Measurements from ENCODE around the gene RHBDL3.
"Not testable (repeated sequence)": the region's sequence is repeated elsewhere in the genome, so short reads cannot be mapped to it uniquely, and the experiment has no call there.

RHBDL3 gene, protein sequence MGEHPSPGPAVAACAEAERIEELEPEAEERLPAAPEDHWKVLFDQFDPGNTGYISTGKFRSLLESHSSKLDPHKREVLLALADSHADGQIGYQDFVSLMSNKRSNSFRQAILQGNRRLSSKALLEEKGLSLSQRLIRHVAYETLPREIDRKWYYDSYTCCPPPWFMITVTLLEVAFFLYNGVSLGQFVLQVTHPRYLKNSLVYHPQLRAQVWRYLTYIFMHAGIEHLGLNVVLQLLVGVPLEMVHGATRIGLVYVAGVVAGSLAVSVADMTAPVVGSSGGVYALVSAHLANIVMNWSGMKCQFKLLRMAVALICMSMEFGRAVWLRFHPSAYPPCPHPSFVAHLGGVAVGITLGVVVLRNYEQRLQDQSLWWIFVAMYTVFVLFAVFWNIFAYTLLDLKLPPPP

DNA sequence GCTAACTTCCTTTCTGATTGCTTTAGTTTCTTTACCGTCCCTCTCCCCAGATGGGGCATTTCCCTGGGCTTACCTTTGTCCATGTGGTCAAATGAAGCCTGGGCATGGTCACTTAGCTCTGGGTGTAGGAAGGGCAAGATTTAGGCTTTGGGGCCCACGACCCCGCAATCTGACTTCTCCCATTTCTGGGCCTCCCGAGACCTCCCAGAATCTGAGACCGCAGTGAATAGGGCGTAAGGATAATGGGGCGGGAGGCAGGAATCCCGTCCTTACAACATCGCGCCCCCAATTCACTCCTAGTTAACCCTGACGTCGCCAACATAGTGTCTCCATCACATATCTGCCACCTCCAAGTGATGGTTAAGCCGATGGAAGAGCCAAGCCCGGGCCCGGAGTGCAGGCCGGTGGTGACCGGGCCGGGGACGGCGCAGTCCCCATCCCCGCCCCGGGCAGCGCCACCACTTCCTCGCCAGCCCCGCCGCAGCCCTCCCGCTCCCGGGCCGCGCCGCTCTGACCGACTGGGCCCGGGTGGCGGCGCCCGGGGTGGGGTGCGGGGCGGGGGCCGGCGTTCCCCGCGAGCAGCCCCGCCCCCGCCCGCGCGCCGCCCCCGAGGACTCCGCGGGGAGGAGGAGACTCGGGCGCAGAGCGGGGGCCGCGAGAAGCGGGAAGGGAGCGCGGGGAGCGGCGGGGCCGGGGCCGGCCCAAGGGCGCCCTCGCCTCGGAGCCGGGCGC, at the start of gene RHBDL3:
Gene RHBDL3 (plus strand): TSS at position 641 of the 732 bp plus-strand sequence. CDS start 358 bp downstream, outside the sequence.
- no peak for DNase-seq (ENCODE audit: low read depth in 3 of 3, low spot score in 1 of 3)

DNA sequence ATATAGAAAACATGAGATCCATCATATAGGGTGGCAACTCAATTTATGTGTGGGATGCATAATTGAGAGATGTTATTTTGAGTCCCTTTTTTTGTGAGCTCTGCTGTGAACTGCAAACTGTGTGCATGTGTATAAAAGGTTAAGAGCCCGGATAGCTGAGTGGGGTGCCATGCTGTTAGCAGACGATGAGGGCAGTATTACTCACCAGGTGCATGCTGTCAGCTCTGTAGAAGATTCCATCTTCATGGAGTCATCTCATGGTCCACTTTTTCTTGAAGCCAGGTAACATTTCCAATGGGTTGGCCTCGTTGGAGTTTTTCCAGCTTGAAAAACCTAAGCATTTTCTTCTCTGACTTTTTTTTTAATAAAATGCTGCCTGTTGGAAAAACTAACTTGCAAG, 43.0 kb upstream of the RHBDL3 start:
- no peak for DNase-seq (ENCODE audit: low read depth in 3 of 3, low spot score in 1 of 3)

DNA sequence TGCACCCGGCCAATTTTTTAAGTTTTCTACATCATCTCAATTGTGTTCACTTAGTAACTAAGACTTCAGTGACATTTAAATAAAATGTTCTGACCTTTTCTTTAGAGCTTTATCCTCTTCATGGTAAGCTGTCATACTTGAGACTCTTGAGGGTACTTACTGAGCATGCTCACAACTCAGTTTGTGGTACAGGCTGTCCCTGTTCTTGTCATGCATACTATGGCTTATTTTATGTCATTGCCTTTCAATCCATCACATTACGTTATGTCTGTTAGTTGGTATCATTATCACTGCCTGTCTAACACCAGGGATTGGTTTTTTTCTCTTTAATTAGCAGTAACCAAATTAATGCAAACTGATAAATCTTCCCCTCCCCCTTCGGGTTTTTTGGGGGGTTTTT, 41.9 kb upstream of the RHBDL3 start:
- DNase-seq (ENCODE audit: low read depth in 3 of 3, low spot score in 1 of 3) = no peak

DNA sequence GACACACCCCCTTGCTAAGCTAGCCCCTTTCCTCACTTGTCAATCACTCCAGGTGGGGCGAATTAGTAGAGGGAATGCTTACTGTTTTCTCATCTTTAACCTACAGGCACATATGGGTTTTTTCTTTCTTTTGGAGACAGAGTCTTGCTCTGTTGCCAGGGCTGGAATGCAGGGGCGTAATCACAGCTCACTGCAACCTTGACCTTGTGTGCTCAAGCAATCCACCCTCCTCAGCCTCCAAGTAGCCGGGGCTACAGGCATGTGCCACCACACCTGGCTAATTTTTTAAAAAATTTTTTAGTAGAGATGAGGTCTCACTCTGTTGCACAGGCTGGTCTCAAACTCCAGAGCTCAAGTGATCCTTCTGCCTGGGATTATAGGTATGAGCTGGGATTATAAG, 38.7 kb upstream of the RHBDL3 start:
- no peak for DNase-seq (ENCODE audit: low read depth in 3 of 3, low spot score in 1 of 3)

DNA sequence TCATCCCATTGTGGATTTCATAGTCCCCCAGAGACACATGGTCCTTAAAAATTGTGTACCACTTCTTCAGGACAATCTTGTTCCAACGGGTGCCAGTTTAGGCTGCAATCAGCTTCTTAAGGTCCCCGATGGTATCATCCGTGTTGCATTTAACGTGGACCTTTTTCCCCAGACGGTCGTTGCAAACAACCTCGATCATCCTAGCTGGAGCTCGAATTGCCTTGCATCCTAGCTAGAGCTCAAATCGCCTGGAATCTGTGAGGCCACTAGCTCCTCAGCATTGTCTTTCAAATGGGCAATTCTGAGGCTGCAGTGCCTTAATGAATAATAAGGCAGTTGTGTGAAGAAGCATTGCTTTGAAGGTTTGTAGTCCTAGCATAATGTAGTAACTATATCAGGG, 37.7 kb upstream of the RHBDL3 start:
- no peak for DNase-seq (ENCODE audit: low read depth in 3 of 3, low spot score in 1 of 3)

DNA sequence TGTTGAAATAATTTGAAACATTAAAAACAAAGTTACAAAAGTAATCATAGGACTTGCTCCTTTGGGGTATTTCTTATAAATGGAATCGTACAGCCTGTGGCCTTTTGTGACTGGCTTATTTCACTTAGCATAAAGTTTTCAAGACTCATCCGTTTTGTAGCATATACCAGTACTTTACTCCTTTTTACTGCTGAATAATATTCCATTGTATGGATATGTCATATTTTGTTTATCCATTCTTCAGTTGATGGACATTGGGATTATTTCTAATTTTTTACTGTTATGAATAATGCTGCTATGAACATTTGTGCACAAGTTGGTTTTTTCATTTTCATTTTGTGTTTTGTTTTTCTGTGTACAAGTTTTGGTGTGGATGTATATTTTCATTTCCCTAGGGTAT, 30.0 kb upstream of the RHBDL3 start:
- no peak for DNase-seq (ENCODE audit: low read depth in 3 of 3, low spot score in 1 of 3)

DNA sequence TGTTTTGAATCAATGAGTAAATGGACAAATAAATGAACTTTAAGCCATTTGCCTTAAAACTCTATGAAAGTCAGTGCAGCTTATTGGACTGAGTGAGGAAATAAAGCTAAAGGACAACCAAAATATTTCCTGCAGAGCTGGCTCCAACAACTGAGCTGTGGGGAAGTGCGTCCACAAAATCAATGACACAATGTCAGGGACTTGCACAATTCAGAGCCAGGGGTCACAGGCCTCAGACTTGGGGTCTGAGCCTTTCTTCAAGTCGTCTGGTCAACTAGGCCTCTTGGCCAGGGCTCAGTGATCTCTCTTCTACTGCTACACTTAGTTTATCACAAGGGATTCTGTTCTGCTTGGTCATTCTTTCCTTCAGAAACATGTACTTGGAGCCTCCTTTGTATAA, 26.2 kb upstream of the RHBDL3 start:
- no peak for DNase-seq (ENCODE audit: low read depth in 3 of 3, low spot score in 1 of 3)

DNA sequence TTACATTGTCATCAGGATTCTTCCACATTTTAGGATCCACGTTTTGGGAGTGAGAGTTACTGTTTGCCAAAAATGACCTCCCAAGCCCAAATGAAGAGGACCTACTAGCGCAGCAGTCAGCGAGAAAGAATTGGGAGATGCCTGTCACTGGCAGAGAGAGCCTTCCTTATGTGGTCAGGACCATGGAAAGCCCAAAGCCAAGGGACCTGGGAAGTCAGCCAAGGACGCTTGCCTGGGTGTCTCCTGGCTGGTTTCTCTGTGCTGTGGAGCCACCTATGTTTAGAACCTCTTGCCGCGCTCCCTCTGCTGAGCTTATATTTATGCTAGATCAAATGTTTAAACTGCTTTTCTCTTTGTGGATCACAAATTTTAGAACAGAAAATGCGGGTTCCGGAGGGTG, 24.9 kb upstream of the RHBDL3 start:
- DNase-seq (ENCODE audit: low read depth in 3 of 3, low spot score in 1 of 3) = no peak

DNA sequence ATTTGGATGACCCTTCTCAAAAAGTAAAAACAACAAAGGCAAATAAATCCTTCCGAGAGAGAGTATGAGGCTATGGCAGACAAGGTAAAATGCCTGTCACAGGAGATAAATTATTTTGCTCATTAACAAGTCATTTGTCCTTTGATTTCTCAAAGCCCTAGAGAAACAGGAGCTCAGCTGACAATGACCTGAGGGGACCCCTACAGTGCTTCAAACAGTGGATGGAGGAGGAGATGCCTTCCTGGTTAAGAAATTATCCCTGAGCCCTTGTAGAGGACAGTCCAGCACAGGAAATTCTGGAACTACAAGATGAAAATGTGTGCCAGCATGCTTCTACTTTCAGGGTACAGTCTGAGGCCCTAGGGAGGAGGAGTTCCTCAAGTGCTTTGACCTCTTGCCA, 24.0 kb upstream of the RHBDL3 start:
- DNase-seq (ENCODE audit: low read depth in 3 of 3, low spot score in 1 of 3) = no peak

DNA sequence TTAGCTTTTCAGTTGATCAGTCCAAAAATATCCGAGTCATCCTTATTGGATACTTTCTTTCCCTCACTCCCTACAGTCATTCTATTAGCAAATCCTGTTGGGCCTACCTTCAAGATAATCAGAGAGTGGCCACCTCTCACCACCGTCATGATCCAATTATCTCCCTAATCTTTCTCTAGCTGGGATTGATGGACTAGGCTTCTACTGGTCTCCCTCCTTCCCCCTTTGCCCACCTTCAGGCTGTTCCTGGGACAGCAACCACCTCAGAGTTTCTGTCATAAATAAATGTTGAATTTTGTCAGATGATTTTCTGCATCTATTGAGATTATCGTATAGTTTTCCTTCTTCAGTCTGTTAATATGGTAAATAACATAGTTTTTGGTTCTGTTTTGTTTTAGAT, 16.2 kb upstream of the RHBDL3 start:
- DNase-seq (ENCODE audit: low read depth in 3 of 3, low spot score in 1 of 3) = no peak

DNA sequence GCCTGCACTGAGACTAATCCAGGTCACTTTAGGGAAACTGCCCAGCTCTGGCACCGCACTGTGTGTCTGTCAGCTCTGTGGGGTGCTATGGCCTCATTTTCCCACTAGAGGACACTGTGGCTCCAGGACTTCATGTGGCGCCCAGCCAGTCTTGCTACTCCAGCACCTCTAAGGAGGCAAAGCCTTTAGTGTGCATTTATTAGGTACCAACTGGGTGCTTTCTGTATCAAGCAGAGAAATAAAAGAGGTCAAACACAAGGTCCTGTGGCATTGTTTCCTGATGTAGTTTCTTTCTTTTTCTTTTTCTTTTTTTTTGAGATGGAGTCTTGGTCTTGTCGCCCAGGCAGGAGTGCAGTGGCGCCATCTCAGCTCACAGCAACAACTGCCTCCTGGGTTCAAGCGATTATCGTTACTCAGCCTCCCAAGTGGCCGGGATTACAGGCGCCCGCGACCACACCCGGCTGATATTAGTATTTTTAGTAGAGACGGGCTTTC, 12.5 kb upstream of the RHBDL3 start:
- peak in 2 of 3 donors; percentile 25 to 48 for DNase-seq (ENCODE audit: low read depth in 3 of 3, low spot score in 1 of 3)

DNA sequence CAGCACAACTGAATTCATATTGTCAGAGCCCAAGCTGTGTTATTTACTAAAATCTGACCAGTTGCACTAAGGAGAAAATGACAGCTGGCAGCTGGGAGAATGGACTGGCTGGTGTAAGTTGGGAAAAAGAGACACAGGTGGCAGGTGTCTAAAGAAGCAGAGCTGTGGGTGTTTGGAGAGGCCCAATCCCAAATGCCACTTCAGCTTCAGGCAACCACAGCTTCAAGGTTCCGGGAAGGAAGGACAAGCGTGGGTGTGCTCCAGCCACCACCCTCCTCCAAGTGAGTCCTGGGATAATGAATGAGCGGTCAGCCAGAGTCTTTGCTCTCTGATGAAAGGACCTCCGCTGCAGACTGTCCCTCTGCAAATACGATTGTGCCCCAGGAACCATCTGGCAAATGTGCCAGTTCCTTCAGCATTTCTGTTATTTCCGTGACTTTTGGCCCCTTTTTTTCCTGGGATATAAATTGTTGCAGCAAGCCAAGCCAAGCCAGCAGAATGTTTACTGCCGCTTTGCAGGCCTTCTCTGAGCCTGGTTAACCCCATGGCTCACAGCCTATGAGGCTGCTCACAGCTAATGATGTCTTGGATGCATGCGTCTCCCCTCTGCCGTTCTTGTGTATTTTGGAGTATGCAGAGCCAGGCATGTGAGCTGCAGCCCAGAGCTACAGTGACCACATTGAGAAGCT, 9.5 kb upstream of the RHBDL3 start:
- DNase-seq (ENCODE audit: low read depth in 3 of 3, low spot score in 1 of 3) = no peak

DNA sequence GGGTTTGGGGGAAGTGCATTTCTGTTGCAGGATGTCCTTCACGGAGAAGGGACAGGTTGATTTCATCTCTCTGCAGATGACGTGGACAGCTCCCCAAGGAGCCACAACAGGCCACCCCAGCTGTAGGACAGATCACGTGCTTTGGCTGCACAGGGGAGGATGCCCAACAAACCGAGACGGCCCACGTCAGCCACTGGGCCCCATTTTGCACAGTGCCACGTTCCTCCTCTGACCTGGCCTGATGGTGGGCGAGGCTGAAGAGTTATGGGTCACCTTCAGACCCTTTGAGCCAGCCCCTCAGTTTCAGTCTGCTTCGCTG, 9.0 kb upstream of the RHBDL3 start:
- DNase-seq (ENCODE audit: low read depth in 3 of 3, low spot score in 1 of 3) = no peak

DNA sequence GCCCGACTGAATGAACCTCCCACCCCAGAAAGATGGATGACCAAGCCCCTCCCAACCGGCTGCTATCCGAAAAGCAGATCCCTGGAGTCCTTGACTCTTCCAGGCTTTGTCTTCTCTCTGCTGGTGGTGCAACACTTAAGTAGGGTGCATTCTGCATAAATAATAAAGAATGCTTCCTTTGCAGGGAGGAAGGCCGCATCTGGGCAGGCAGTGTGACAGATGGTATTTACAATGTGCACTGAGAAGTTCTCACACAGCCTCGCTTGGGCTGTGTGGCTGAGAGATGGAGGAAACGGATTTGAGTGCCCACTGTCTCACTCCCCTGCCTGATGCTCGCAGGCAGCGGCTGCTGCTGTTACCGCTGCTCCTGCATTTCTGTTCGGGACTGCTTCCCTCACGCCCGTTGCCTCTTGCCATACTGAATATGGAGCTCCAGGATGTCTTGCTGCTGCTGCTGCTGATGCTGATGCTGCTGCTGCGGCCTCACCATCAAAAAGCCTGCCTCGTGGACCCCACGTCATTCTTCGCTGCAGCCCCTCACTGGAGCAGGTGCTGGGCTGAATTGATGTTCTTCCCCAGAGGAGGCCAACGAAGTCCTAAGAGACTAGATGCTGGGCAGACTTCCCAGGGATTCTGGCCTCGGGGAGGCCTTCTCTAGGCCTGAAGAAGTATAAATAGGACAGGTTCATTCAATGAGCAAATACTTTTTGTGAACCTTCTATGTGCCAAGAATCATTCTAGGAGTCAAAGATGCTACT, 7.1 kb upstream of the RHBDL3 start:
- DNase-seq (ENCODE audit: low read depth in 3 of 3, low spot score in 1 of 3) = no peak

DNA sequence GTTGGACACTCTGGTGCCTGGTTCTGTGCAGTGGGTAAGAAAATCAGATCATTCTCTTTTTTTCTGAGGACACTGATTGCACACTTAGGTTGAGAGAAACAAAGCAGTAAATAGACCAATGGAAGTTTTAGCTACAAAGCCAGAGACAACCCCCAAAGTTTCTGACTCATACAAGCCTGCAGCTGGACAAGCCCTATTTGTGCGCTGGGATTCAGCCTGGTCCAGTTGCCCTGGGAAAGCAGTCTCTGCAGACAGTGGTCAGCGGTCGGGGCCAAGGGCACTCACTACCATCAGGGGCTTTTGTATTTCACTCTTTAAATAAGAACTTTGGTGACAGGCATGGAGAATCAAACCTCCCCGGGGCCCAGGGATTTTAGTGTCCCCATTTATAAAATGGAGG, 6.0 kb upstream of the RHBDL3 start:
- no peak for DNase-seq (ENCODE audit: low read depth in 3 of 3, low spot score in 1 of 3)

DNA sequence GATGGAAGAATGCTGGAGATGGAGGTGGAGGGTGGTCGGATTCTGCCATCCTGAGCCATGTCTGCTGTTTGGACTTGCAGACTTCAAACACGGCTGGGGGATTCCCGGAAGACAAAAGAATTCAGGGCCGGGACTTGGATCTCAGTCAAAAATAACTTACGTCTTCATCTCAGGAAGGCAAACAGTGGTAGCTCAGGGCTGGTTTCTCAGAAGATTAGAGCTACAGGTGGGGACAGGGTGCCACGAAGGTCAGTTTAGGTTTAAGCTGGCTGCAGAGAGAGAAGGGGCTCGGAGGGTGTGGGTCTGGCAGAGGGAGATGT, 4.3 kb upstream of the RHBDL3 start:
- no peak for DNase-seq (ENCODE audit: low read depth in 3 of 3, low spot score in 1 of 3)

DNA sequence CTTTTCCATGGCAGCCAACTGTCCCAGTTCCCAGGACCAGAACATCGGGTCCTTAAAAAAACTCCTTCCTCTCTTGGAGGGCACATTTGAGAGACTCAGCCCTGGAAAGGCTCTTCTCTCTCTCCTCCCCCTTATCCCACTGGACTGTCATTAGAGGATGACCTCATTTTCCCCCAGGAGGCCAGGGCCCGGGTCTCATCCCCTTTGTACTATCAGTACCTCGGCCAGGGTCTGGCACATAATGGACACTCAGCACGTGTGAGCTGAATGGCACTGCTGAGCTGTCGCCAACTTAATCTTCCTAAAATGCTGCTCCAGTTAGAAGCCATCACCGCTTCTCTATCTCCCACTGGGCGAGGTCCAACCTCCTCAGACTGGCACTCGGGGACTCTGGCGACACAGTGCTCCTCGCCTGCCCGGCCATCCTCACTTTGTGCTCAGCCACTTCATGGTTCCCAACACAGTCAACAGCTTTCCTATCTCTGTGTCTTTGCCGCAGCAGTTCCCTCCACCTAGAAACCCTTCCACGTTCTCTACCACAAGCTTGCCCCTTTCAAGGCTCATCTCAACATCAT, 3.6 kb upstream of the RHBDL3 start:
- no peak for DNase-seq (ENCODE audit: low read depth in 3 of 3, low spot score in 1 of 3)

DNA sequence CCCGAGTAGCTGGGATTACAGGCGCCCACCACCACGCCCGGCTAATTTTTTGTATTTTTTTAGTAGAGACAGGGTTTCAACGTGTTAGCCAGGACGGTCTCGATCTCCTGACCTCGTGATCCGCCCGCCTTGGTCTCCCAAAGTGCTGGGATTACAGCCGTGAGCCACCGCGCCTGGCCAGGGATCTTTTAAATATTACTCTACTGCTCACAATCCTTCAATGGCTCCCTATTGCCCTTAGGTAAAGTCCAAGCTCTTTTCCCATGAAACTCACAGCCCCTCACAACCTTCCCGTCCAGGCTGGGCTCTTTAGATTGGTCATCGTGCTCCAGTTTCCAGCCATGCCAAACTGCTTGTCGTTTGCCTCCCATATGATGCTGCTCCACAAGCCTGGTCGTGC, 2.1 kb upstream of the RHBDL3 start:
- not testable (repeated sequence) for DNase-seq (ENCODE audit: low read depth in 3 of 3, low spot score in 1 of 3)

DNA sequence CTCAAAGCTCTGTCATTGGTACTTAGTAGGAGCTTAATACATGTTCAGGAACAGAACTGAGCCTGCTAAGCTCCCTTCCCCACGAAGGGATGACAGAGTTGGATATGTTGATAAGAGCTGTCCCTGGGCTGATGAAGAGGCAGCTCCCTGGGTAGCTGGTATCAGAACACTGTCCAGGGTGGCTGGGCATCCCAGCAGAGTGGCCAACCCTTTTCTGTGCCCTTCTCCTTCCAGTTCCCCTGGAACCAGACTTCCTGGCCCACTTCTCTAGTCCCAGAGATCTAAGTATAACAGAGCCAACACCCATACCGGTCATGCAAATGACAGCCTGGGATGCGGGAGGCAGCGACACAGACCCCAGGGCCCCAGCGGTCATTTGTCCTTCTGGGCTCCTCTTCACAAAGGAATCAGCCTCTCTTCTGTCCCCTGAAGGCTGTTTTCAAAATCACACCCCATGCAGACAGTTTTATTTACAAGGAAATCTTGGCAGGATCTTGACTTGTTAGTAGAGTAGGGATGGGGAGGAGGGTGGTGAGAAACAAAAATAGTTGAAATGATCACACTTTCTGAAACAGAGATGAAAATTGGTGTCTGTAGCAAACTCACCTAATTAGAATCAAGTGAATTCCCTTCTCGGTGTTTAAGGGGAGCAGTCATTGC, 1.4 kb upstream of the RHBDL3 start:
- no peak for DNase-seq (ENCODE audit: low read depth in 3 of 3, low spot score in 1 of 3)

DNA sequence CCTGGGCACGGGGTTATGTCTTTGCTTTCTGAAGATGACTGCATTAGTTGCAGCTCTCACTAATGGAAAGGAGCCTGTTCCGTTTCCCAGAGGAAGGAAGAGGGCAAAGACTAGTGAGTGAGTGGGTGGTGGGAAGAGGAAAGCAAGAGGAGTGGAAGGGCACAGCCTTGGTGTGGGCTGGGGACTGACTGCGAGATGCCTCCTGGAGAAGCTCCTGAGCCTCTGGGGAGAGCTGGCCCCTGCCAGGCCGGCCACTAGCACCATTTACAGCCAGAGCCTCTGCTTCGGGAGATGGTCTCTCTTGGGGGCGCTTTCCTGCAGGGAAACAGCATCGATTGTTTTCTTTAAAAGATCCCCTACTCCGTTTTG, 825 bp upstream of the RHBDL3 start:
- DNase-seq (ENCODE audit: low read depth in 3 of 3, low spot score in 1 of 3) = no peak

DNA sequence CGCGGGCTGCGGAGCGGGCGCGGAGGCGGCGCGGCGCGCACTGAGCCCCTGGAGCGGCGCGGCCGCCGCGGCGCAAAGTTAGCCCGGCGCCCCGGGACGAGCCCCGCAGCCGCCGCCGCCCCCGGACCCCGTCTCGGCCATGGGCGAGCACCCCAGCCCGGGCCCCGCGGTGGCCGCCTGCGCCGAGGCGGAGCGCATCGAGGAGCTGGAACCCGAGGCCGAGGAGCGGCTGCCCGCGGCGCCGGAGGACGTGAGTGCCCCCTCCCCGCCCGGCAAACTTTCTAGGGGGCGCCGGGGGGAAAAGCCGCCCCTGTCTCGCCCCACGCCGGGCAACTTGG, 388 bp downstream of the RHBDL3 start:
- no peak for DNase-seq (ENCODE audit: low read depth in 3 of 3, low spot score in 1 of 3)

All from stimulated activated CD4-positive, alpha-beta T cell treated with anti-CD3 and anti-CD28 coated beads, TNF-alpha, amount 100 ng/mL, for 1 hour (primary cell).